Peyer's patch (tissue), 4 donors: Measurements from ENCODE around the gene SAAL1. TPM values are rescaled to one million over a fixed set of nuclear protein-coding genes. Genes with fewer than 3 reads are reported as not detected.

Source experiments
- DNase-seq, 3 donors: peaks; one replicate each; pipeline ENCODE4 v3.0.0-alpha.2; 2017 to 2019
- H3K27ac ChIP-seq, 4 donors: fragments of 200-600 bp; sonication (generic); one replicate each; pipeline ENCODE4 v1.5.1; 2016 to 2019
- H3K27me3 ChIP-seq, 2 donors: fragments of 200-600 bp; sonication (generic); one replicate each; pipeline ENCODE4 v1.5.1; 2019
- H3K36me3 ChIP-seq, 3 donors: fragments of 200-600 bp; sonication (generic); one replicate each; pipeline ENCODE4 v1.5.1; 2016 to 2019
- H3K4me1 ChIP-seq, 4 donors: fragments of 200-600 bp; sonication (generic); one replicate each; pipeline ENCODE4 v1.5.1; 2016 to 2019
- H3K4me3 ChIP-seq, 4 donors: fragments of 200-600 bp; sonication (generic); 1 replicate in 3 of 4; 2 replicates in 1 of 4; pipeline ENCODE4 v1.5.1; 2016 to 2019; ENCODE audit warnings: mild to moderate bottlenecking in 1 of 4
- H3K9me3 ChIP-seq, 4 donors: fragments of 200-600 bp; sonication (generic); one replicate each; pipeline ENCODE4 v1.5.1; 2016 to 2019; ENCODE audit warnings: mild to moderate bottlenecking in 1 of 4
- CTCF ChIP-seq, 6 experiments: fragments of 450-650 bp in 4 of 6; fragments of 200-600 bp in 2 of 6; sonication (generic) in 1 of 6; IDR thresholded peaks; one replicate each; pipeline ENCODE4 v1.5.1; 2017 to 2019; ENCODE audit warnings: antibody characterized with exemption in 6 of 6, mild to moderate bottlenecking in 3 of 6, moderate library complexity in 1 of 6
- POLR2A ChIP-seq, 2 donors: fragments of 450-650 bp; IDR thresholded peaks; one replicate each; pipeline ENCODE4 v1.5.1; 2017; ENCODE audit warnings: antibody characterized with exemption in 2 of 2, mild to moderate bottlenecking in 2 of 2, moderate library complexity in 2 of 2
- total RNA-seq, 4 donors: library from RNA; depleted of rRNA; stranded (reverse); fragments of >200 nt; gene quantifications; one replicate each; pipeline ENCODE4 v1.1.0, GENCODE V29; 2016

SAAL1 gene
- total RNA-seq, 4 donors from 2014 or later, result 8.6 to 58.6 (median 15.5) TPM

DNA sequence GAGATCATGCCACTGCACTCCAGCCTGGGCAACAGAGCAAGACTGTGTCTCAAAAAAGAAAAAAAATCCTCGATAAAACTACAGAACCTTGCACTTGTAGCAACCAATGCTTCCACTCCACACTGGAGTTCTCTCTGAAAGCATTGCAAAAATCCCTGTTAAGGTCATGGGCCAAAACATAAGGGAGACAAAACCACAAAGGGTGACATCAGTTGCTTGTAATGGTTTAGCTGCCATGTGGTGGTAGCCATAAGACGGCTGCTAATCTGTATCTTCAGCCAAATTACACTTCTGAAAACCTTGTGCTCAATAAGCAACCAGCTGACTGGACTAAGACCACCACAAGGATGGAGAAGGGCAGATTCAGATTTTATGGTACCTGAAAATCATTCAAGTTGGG is 39.3 kb downstream of the SAAL1 start:
- Histone ChIP-seq H3K4me1 (no peaks in the 10 kb centered on the region), H3K36me3 (no peaks in the 10 kb centered on the region), H3K27ac (no peak overlapping the region), H3K4me3 (no peak overlapping the region), H3K27me3 (no peaks in the 10 kb centered on the region), H3K9me3 (no peaks in the 10 kb centered on the region)
- no peak for TF ChIP-seq CTCF (IDR thresholded peaks at IDR 0.05)
- no peak for TF ChIP-seq POLR2A (IDR thresholded peaks at IDR 0.05)
- DNase-seq, result no peak

- Histone ChIP-seq H3K4me3 (no peak overlapping the region), H3K27ac (no peak overlapping the region), H3K36me3 (no peaks in the 10 kb centered on the region), H3K27me3 (no peaks in the 10 kb centered on the region), H3K9me3 (no peaks in the 10 kb centered on the region), H3K4me1 (no peaks in the 10 kb centered on the region)
- DNase-seq, result no peak
- TF ChIP-seq CTCF (IDR thresholded peaks at IDR 0.05) (no peak), POLR2A (IDR thresholded peaks at IDR 0.05) (no peak)
Measured at GRCh38 chr11:18065572-18065971, 40.3 kb downstream of the SAAL1 start.

DNA sequence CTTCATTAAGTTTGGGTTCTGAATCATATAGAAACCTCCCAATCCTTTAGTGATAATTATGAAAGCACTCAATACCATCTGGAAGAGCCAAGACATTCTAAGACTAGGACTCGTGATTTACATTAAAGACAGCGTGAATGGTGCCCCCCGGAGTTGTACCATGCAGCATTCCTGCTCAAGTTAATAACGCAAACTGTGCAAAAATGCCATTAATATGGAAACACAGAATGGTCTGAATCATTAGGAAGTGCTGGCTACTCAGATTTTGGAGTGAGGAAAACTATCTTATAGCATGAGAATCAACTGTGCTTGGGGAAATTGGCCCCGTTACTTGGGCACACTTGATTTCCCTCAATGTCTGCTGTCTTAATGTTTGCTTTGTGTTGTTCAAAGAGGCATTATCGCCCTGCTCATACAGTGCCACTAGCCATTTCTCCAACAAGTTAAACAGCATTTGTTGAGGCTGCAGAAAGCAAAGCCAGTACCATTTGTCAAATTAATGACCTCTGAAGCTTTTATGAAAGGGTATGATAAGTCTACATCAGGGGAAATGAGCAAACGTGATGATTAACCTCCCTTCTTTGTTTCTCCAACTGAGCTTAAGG is 41.3 kb downstream of the SAAL1 start:
- no peaks in the 10 kb centered on the region for H3K9me3 ChIP-seq
- no peak overlapping the region for H3K27ac ChIP-seq
- DNase-seq, result no peak
- H3K27me3 ChIP-seq, result no peaks in the 10 kb centered on the region
- H3K4me3 ChIP-seq, result no peak overlapping the region
- no peaks in the 10 kb centered on the region for H3K4me1 ChIP-seq
- TF ChIP-seq POLR2A (IDR thresholded peaks at IDR 0.05) (no peak), CTCF (IDR thresholded peaks at IDR 0.05) (no peak)
- no peaks in the 10 kb centered on the region for H3K36me3 ChIP-seq

- no peak overlapping the region for H3K4me3 ChIP-seq
- TF ChIP-seq POLR2A (IDR thresholded peaks at IDR 0.05) (no peak), CTCF (IDR thresholded peaks at IDR 0.05) (no peak)
- no peak overlapping the region for H3K27ac ChIP-seq
- H3K36me3 ChIP-seq, result no peaks in the 10 kb centered on the region
- H3K9me3 ChIP-seq, result no peaks in the 10 kb centered on the region
- DNase-seq, result no peak
- H3K27me3 ChIP-seq, result no peaks in the 10 kb centered on the region
- no peaks in the 10 kb centered on the region for H3K4me1 ChIP-seq
Measured at GRCh38 chr11:18063862-18064434, 41.9 kb downstream of the SAAL1 start.

- DNase-seq, result no peak
- Histone ChIP-seq H3K27ac (no peak overlapping the region), H3K4me1 (no peaks in the 10 kb centered on the region), H3K4me3 (no peak overlapping the region), H3K36me3 (no peaks in the 10 kb centered on the region), H3K27me3 (no peaks in the 10 kb centered on the region), H3K9me3 (no peaks in the 10 kb centered on the region)
- no peak for TF ChIP-seq POLR2A (IDR thresholded peaks at IDR 0.05)
- no peak for TF ChIP-seq CTCF (IDR thresholded peaks at IDR 0.05)
Measured at GRCh38 chr11:18063125-18063524, 42.8 kb downstream of the SAAL1 start.
